ENCODE measurements around the gene ACSL5.
A peak's percentile ranks its signal among the peaks of the same experiment; 100 is the strongest.
"Not testable (repeated sequence)": the region's sequence is repeated elsewhere in the genome, so short reads cannot be mapped to it uniquely, and the experiment has no call there.

The ACSL5 gene

GRCh38 chr10:112376396-112376790 is 2.5 kb downstream of the ACSL5 start:
- no peak for DNase-seq

GRCh38 chr10:112377116-112377515 is 3.2 kb downstream of the ACSL5 start:
- not testable (repeated sequence) for DNase-seq

DNA sequence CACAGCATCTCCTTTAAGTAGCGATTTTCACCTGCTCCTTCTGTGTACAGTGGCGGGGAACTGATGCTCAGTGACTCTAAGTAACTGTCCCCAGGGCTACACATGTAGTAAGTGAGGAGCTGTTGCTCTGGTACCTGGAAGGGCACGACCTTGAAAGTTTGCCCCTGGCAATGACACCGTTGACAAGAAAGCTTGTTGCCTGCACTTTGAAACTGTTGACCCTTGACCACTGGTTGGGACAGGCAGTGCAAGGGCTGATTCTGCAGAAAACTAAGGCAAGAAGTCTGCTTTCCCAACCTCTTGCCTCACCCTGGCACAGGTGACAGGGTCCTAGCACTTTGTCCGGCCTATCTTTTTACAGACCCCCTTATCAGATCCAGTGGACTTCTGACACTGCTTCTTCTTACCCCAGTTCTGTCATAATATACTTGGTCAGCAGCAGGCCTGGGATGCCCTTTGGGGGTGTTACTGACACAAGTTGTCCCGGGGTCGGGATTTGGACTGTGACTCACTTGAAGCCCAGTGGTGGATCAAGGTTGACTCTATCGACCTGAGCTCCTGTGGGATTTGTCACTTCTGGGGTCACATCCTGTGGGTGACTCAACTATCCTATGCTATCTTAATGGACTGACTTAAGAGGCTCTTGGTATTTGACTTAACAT is 5.8 kb downstream of the ACSL5 start:
- no peak for DNase-seq

DNA sequence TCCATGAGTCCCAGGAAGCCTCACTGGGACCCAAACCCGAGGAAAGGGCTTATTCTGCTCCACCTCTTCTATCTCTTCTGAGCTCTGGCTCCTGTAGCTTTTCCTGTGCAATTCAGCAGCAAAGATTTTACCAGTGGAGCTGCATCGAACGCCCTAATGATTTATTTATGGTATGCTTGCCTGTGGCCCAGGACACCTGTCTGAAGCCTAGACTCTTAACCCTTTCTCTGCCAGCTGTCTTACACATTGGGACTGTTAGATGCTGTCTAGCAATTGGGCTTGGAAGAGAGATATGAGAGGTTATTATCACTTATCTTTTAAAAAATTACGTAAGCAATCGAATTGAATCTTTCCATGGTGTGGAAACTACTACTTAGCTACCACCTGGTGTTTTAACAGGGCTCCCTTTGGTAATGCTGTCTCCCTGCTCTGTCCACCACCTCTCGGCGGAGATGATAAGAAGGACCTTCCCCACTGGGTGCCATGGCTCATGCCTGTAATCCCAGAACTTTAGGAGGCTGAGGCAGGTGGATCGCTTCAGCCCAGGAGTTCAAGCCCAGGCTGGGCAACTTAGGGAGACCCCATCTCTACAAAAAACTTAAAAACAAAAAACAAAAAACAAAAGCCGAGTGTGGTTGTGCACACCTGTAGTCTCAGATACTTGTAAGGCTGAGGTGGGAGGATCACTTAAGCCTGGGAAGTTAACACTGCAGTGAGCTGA is 8.8 kb downstream of the ACSL5 start:
- no peak for DNase-seq

DNA sequence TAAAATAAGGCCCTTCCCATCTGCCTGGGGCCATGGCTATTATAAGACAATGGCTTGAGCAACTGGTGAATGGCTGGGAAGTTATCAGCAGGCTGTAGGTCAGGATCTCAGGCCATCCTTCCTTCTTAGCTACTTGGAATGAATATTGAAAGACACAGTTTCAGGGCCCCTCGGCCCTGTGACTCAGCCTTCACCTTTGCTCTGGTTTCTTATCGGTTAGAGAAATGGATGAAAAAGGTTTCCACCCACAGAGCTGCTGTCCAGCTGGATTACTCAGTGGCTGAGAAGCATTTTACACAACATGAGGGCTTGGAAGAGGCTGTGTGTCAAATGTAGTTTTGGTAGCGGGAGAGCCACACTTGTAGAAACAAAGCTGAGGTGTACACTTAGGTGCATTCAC is 9.4 kb downstream of the ACSL5 start:
- DNase-seq = peak in 1 of 2 donors; percentile 29

DNA sequence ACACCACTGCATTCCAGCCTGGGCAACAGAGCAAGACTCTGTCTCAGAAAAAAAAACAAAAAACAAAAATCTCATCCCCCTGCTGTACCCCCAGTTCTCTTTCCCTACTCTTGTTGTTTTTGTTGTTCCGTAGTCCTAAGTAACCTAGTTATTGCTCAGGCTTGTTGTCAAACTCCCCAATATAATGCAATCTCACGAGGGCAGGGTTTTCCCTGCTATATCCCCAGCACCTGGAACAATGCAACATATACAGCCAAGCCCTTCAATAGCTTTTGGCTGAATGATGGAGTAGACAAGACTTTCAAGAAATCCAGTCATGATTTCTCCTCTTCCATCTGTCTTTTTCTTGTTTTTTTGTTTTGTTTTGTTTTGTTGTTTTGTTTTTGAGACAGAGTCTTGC is 10.2 kb downstream of the ACSL5 start:
- DNase-seq = no peak

- no peak for DNase-seq
These were observed 11.3 kb downstream of the ACSL5 start for GRCh38 chr10:112385201-112385600.

DNA sequence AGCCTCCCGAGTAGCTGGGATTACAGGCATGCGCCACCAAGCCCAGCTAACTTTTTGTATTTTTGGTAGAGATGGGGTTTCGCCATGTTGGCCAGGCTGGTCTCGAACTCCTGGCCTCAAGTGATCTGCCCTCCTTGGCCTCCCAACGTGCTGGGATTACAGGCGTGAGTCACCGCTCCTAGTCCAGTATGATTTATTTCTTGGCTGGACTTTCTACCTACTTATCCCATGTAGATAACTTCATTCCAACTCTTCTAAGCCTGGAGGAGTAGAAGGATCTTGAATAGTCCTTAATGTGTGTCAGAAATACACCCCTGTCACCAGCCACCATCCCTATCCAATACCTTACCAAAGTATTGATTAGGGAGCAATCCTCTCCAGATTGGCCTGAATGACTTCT is 14.1 kb downstream of the ACSL5 start:
- not testable (repeated sequence) for DNase-seq

- DNase-seq = no peak
These were observed 14.6 kb downstream of the ACSL5 start for GRCh38 chr10:112388548-112388947.

DNA sequence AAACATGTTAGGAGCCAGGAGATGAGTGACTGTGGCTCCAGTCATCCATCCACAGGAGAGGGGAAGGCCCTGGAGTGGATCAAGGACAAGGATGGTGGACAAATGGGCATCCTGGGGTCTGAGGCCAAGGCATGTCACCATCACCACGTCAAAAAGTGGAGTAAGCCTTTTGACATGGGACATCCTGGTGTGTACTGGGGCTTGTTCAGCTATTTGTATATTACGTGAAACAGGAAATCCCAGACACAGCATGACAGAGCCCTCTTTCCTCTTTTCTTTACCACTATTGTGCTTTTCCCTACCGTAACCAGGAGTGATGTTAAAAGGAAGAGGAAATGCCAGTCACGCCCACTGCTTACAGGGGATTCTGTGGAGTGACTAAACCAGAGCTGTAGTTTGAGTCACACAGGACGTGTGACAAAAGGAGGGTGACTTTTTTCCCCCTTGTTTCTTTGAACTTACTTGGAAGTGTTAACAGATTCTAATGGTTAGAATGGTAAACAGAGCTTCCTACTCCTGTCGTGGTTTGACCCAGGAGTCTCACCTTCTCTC is 15.4 kb downstream of the ACSL5 start:
- peak; percentile 54 to 66 for DNase-seq

- no peak for DNase-seq
These were observed 16.3 kb downstream of the ACSL5 start for GRCh38 chr10:112390125-112390703.

DNA sequence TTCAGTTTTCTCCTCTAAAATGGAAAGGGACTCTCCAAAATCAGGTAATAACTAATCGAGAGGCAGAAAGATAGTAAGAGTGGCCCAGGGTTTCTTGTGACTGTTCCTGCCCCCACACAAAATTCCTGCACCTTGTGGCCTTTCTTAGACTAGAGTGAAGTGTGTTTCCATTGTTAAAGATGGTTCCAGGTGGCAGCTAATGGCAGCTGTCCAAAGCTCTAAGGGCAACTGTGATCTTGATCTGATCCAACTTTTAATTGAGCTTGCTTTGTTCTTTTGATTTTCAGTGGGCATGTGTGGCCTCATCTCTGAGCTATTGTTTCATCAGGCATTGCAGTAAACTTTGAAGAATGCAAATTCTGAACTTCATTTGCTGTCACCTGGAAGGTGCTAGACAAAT is 19.4 kb downstream of the ACSL5 start:
- DNase-seq = no peak

GRCh38 chr10:112393827-112394226 is 19.9 kb downstream of the ACSL5 start:
- DNase-seq = no peak

DNA sequence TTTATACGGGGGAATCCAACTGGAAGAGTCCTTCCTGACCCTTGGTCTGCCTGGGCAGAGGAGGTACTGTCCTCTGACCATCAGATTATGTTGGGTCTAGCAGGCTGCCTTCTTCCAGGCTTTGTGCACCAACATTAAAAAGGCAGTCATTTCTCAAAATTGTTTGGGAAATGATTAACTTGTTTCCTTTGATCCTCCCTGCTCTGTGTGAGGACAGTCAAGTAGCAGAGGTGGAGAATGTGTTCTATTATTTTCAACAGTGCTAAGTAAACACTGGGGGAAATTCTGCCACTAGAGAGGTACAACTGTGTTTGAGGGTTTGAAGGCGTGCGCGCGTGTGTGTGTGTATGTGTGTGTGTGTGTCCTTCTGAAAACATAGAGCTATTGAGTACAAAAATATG is 20.6 kb downstream of the ACSL5 start:
- no peak for DNase-seq

DNA sequence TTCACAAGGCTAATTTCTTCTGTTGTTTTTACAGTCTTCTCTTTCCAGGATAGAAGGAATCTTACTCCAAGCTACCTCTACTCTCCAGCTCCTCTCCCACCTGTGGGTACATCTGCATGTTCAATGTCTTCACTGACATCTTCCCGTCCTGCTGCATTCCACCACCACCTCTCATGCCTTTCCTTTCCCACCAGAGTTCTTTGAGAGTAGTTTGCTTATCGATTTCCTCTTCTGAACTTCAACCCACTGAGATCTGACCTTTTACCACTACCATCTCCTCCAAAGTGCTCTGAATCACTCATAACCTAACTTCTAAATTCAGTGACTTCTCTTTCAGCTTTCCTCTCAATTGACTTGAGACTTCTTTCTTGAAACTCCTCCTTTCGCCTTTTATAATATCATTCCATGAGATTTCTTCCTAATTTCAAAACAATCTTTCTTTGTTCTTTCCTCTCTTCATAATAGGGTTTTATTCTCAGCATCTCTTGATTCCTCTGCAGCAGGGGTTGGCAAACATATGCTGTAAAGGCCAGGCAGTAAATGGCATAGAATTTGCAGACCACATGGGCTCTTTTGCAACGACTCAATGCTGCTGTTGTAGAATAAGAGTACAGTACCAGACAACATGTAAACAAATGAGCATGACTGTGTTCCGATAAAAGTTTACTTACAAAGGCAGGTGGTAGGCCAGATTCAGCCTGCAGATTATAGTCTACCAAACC is 22.1 kb downstream of the ACSL5 start:
- DNase-seq = no peak

DNA sequence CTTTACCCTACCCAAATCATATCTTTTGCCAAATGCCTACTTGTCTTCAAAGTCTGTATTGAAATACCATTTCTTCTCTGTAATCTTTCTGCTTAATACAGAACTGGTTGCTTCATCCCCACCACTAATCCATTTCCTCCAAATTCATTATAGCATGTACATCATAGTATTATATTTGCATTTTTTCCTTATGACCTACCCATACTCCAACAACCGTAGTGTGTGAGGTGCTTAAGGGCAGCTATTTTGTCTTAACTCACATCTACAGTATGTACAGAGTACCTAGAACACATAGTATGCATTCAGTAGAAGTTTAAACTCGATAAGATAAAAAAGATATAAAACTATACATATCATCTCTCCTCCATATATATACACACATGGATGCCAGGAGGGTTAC is 23.7 kb downstream of the ACSL5 start:
- DNase-seq = no peak

GRCh38 chr10:112402917-112403316 is 29.0 kb downstream of the ACSL5 start:
- DNase-seq = no peak

- no peak for DNase-seq
These were observed 30.7 kb downstream of the ACSL5 start for GRCh38 chr10:112404617-112405016.

DNA sequence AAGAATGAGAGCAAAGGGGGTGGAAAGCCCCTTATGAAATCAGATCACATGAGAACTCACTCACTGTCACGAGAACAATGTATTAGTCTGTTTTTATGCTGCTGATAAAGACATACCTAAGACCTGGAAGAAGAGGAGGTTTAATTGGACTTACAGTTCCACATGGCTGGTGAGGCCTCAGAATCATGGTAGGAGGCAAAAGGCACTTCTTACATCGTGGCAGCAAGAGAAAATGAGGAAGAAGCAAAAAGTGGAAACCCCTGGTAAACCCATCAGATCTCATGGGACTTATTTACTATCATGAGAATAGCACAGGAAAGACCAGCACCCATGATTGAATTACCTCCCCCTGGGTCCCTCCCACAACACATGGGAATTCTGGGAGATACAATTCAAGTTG is 32.9 kb downstream of the ACSL5 start:
- DNase-seq = not testable (repeated sequence)

GRCh38 chr10:112407696-112408095 is 33.8 kb downstream of the ACSL5 start:
- no peak for DNase-seq

DNA sequence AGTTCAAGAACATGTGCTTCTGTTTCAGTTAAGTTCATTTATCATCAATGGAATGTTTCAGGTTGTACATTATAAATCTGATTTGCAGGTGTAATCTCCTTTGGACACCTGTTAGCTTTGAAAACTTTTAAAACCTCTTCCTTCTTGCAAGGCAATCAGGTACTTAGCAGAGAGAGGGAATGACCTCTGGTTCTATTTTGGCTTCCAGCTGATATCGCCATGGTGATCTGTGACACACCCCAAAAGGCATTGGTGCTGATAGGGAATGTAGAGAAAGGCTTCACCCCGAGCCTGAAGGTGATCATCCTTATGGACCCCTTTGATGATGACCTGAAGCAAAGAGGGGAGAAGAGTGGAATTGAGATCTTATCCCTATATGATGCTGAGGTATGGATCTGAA is 35.4 kb downstream of the ACSL5 start:
- no peak for DNase-seq

- no peak for DNase-seq
These were observed 35.8 kb downstream of the ACSL5 start for GRCh38 chr10:112409755-112410154.

DNA sequence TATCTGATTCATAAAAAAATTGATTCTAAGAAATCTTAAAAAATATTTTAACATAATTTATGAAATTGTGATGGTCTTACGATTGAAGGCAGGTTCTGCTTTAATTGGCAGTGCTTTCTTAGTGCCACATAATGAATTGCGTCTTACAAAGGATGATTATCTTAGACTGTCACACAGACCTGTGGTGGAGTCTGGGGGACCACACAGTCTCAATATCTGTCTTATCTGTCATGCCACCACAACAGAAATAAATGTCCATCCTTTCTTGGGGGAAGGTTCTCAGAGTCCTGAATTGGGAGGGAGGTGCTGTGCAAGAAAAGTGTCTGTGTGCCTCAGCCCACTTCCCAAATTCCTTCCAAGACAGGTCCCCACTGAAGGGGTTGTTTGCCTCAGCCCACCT is 38.8 kb downstream of the ACSL5 start:
- no peak for DNase-seq

All from stimulated activated CD4-positive, alpha-beta T cell treated with anti-CD3 and anti-CD28 coated beads, Interleukin-2, amount 100 ng/mL, for 24 hours (primary cell).